Cardiac fibroblast (primary cell): Measurements from ENCODE around the gene BTNL2.

ENCODE experiments used
- DNase-seq, 2 donors: peaks; one replicate each; pipeline versions ENCODE4 v3.0.0 to v3.0.0-alpha.2; 2010; ENCODE audit warnings: low read depth in 2 of 2
- H3K4me3 ChIP-seq, 2 donors: replicated peaks in 1 of 2; 1 replicate in 1 of 2; 2 replicates in 1 of 2; pipeline ENCODE4 v1.5.1; 2011; ENCODE audit warnings: low read depth in 2 of 2, low read length in 2 of 2, mild to moderate bottlenecking in 2 of 2, moderate library complexity in 1 of 2
- CTCF ChIP-seq: IDR thresholded peaks from one replicate; pipeline ENCODE4 v1.5.1; 2011; ENCODE audit warnings: low read depth, mild to moderate bottlenecking, low read length, inconsistent platforms

BTNL2 gene

DNA sequence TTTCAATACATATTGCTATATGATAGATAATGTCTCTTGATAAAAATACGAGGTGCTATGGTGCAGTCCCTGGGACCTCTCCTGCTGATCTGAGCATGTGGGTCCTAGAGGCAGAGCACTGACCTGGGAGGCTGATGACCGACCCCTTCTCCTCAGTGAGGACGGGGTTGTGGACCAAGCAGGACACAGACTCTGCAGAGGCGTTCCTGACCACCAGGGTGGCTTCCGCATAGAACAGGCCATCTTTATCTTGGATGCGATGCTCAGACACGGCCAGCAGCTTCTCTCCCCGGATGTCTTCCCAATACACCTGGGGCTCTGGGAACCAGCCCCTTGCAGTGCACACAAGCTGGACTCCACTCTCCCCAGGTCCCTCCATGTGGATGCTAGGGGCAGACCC, 4.2 kb downstream of the BTNL2 start:
- no peak for DNase-seq
- no peak for TF ChIP-seq CTCF

DNA sequence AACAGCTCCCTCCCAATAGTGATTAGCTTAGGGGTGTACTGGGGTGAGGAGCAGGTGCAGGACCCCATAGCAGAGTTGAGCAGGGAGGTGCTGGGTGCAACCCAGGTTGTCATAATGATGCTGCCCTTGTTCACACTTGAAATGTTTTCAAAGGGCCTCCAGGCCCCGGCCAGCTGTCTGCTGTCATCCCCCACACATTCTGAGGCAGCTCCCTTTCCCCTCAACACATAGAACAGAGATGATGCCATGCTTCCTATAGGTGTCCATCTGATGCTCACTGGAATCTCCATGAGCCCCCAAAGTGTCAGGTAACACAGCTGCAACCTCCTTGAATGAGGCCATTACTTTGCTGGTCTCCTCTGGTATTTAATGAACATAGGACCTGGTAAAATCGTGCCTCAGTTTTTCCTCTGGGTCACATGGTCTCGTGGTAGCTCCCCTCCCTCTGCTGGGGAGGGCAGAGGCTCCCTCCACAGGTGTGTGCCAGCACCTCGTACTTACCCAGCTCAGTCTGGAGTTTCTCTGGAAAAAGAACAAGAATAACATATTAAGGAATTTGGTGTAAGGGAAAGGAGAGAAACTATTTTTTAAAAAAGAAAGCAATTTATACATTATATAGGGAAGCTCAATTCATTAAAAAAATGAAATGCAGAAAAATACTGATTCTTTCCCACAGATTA, 5.6 kb downstream of the BTNL2 start:
- DNase-seq, result no peak
- no peak overlapping the region for H3K4me3 ChIP-seq
- no peak for TF ChIP-seq CTCF

More for the DNA sequence above, 4.2 kb downstream of the BTNL2 start:
- H3K4me3 ChIP-seq, result no peak overlapping the region

- peak in 1 of 2 donors; percentile 6 for DNase-seq
- no peak for TF ChIP-seq CTCF
- H3K4me3 ChIP-seq, result no peak overlapping the region
These were observed 9.6 kb downstream of the BTNL2 start for GRCh38 chr6:32397252-32397920.

DNA sequence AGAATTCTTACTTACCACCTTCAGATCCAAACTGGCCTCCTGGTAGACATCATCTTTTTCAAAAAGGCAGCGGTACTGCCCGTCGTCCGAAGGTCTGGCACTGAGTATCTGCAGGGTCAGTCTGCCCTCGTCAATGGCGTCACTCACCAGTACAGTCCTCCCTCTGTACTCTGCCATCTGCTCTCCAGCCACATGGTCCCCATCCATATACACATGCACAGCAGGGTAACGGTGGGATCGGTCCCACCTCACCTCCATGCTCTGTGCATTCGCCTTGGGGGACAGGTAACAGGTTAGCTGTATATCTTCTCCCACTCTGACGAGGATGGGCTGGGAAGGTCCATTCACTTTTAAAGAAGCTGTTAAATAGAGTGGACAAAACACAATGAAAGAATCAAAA, 11.0 kb downstream of the BTNL2 start:
- no peak overlapping the region for H3K4me3 ChIP-seq
- TF ChIP-seq CTCF, result no peak
- DNase-seq, result no peak

GRCh38 chr6:32393665-32394420, 13.1 kb downstream of the BTNL2 start:
- H3K4me3 ChIP-seq, result no peak overlapping the region
- TF ChIP-seq CTCF, result no peak
- DNase-seq, result peak; percentile 33 to 47

DNA sequence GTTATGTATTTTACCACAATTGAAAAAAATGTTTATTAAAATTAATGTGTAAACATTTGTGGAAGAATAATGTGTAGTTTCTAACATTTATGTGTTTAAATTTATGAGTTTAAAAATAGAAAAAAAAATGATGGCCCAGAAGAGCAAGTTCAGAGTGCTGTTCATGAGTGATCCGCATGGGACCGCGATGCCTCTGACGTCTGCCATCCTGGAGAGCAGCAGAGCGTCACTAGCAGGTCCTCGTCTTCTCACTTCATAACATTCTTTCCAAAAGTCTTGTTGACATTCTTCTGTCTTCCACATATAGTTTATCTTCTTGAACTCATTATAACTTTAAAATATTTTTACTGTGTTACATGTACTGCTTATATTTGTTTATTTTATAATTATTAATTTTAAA, 15.5 kb downstream of the BTNL2 start:
- H3K4me3 ChIP-seq, result no peak overlapping the region
- no peak for TF ChIP-seq CTCF
- DNase-seq, result no peak
